Loucy (cell line): ENCODE results near the gene FOXO6.

Source experiments
- H2AFZ ChIP-seq: fragments of 200-600 bp; sonication (generic); 2 replicates; pipeline ENCODE4 v1.6.0; 2016; ENCODE audit warnings: antibody characterized with exemption, mild to moderate bottlenecking, low read length, moderate library complexity
- H3F3A ChIP-seq: fragments of 200-600 bp; 2 replicates; pipeline ENCODE4 v1.6.0; 2016; ENCODE audit warnings: antibody characterized with exemption, low read depth, mild to moderate bottlenecking
- H3K27me3 ChIP-seq: fragments of 200-600 bp; sonication (generic); 2 replicates; pipeline ENCODE4 v1.6.1; 2014; ENCODE audit warnings: low read length, mild to moderate bottlenecking; ENCODE audit not compliant: insufficient read depth, poor library complexity, severe bottlenecking
- H3K36me3 ChIP-seq: fragments of 200-600 bp; sonication (generic); 2 replicates; pipeline ENCODE4 v1.6.1; 2016; ENCODE audit warnings: low read length; ENCODE audit not compliant: insufficient read depth
- H3K4me1 ChIP-seq: fragments of 200-600 bp; sonication (generic); 2 replicates; pipeline ENCODE4 v1.5.1; 2014; ENCODE audit warnings: low read length, mild to moderate bottlenecking; ENCODE audit not compliant: insufficient read depth, poor library complexity, severe bottlenecking
- H3K4me2 ChIP-seq: fragments of 200-600 bp; sonication (generic); 2 replicates; pipeline ENCODE4 v1.6.0; 2014; ENCODE audit warnings: antibody characterized with exemption, low read length, low read depth, mild to moderate bottlenecking; ENCODE audit not compliant: poor library complexity, severe bottlenecking
- H3K4me3 ChIP-seq: fragments of 200-600 bp; sonication (generic); 2 replicates; pipeline ENCODE4 v1.5.1; 2014; ENCODE audit warnings: low read length, mild to moderate bottlenecking, mixed read lengths; ENCODE audit not compliant: poor library complexity, severe bottlenecking
- H3K79me2 ChIP-seq: fragments of 200-600 bp; sonication (generic); 2 replicates; pipeline ENCODE4 v1.6.1; 2014; ENCODE audit warnings: low read length; ENCODE audit not compliant: insufficient read depth
- H3K9ac ChIP-seq: fragments of 200-600 bp; sonication (generic); 2 replicates; pipeline ENCODE4 v1.6.0; 2014; ENCODE audit warnings: mild to moderate bottlenecking, low read depth, low read length, moderate library complexity; ENCODE audit not compliant: poor library complexity, severe bottlenecking
- H3K9me2 ChIP-seq: fragments of 200-600 bp; sonication (generic); replicated peaks from 2 replicates; pipeline ENCODE4 v1.6.1; 2016; ENCODE audit warnings: low read depth, low read length, mixed read lengths
- H3K9me3 ChIP-seq: fragments of 200-600 bp; sonication (generic); 2 replicates; pipeline ENCODE4 v1.6.1; 2014; ENCODE audit warnings: mild to moderate bottlenecking, antibody characterized with exemption, low read length, low read depth; ENCODE audit not compliant: insufficient read depth
- H4K20me1 ChIP-seq: fragments of 200-600 bp; sonication (generic); 2 replicates; pipeline ENCODE4 v1.6.0; 2014; ENCODE audit warnings: antibody characterized with exemption, low read length, mild to moderate bottlenecking; ENCODE audit not compliant: insufficient read depth, poor library complexity, severe bottlenecking
- CTCF ChIP-seq: fragments of 200-600 bp; sonication (generic); conservative IDR thresholded peaks from 2 replicates; pipeline ENCODE4 v1.5.1; 2014; ENCODE audit warnings: mild to moderate bottlenecking, antibody characterized with exemption, low read length
- EZH2phosphoT487 ChIP-seq: fragments of 200-600 bp; IDR thresholded peaks from 2 replicates; pipeline ENCODE4 v1.6.1; 2018; ENCODE audit warnings: antibody characterized with exemption, mild to moderate bottlenecking, moderate library complexity, borderline replicate concordance

Gene FOXO6

GRCh38 chr1:41386196-41386663 lies 25.0 kb downstream of the FOXO6 start:
- TF ChIP-seq EZH2phosphoT487: no peak
- TF ChIP-seq CTCF: no peak
- H3K4me3 ChIP-seq: no peak overlapping the region
- H3K4me2 ChIP-seq: no peak overlapping the region
- H3K4me1 ChIP-seq: peaks cover 16% of the 10 kb centered on the region
- no peak overlapping the region for H3K9ac ChIP-seq
- no peaks in the 10 kb centered on the region for H3K36me3 ChIP-seq
- H2AFZ ChIP-seq: no peak overlapping the region
- no peaks in the 10 kb centered on the region for H4K20me1 ChIP-seq
- no peaks in the 10 kb centered on the region for H3F3A ChIP-seq
- no peaks in the 10 kb centered on the region for H3K79me2 ChIP-seq
- H3K9me3 ChIP-seq: no peaks in the 10 kb centered on the region
- H3K9me2 ChIP-seq: no peaks in the 10 kb centered on the region
- H3K27me3 ChIP-seq: no peaks in the 10 kb centered on the region

- H3K27me3 ChIP-seq: no peaks in the 10 kb centered on the region
- H3K4me1 ChIP-seq: peaks cover 16% of the 10 kb centered on the region
- no peak for TF ChIP-seq CTCF
- no peak for TF ChIP-seq EZH2phosphoT487
- no peaks in the 10 kb centered on the region for H3K9me2 ChIP-seq
- H3K9ac ChIP-seq: no peak overlapping the region
- H3F3A ChIP-seq: no peaks in the 10 kb centered on the region
- no peak overlapping the region for H2AFZ ChIP-seq
- peak overlapping the region; percentile 8 for H3K4me3 ChIP-seq
- H3K4me2 ChIP-seq: peak overlapping the region; percentile 49
- H4K20me1 ChIP-seq: no peaks in the 10 kb centered on the region
- H3K79me2 ChIP-seq: no peaks in the 10 kb centered on the region
- no peaks in the 10 kb centered on the region for H3K9me3 ChIP-seq
- H3K36me3 ChIP-seq: no peaks in the 10 kb centered on the region
These were observed 26.4 kb downstream of the FOXO6 start for GRCh38 chr1:41387667-41388091.

- H3K4me1 ChIP-seq: peaks cover 16% of the 10 kb centered on the region
These were observed 27.3 kb downstream of the FOXO6 start for GRCh38 chr1:41388510-41388909.

More at GRCh38 chr1:41388510-41388909, 27.3 kb downstream of the FOXO6 start:
- Histone ChIP-seq H2AFZ (no peak overlapping the region), H3K4me3 (no peak overlapping the region), H4K20me1 (no peaks in the 10 kb centered on the region), H3K9ac (no peak overlapping the region), H3K27me3 (no peaks in the 10 kb centered on the region), H3F3A (no peaks in the 10 kb centered on the region), H3K9me2 (no peaks in the 10 kb centered on the region), H3K36me3 (no peaks in the 10 kb centered on the region), H3K9me3 (no peaks in the 10 kb centered on the region), H3K79me2 (no peaks in the 10 kb centered on the region), H3K4me2 (no peak overlapping the region)
- no peak for TF ChIP-seq EZH2phosphoT487
- TF ChIP-seq CTCF: no peak
